GM10248 (cell line): ENCODE results near the gene AMBP.

Source experiments
- CTCF ChIA-PET: fragments of 300-600 bp; sonication (Branson Sonifier 250); formaldehyde crosslinking; extraction: SDS; loops from one replicate; lab custom pipeline; 2021; ENCODE audit warnings: antibody characterized with exemption; lab: Yijun Ruan, JAX
- POLR2A ChIA-PET: fragments of 350-650 bp; sonication (Branson Sonifier 250); formaldehyde crosslinking; extraction: SDS; loops from one replicate; lab custom pipeline; 2020; ENCODE audit warnings: antibody characterized with exemption; lab: Yijun Ruan, JAX
- DNase-seq: peaks from one replicate; pipeline ENCODE4 v3.0.0; 2012; ENCODE audit errors: extremely low spot score
- CTCF ChIP-seq: IDR thresholded peaks from 2 replicates; pipeline ENCODE4 v1.5.1; 2012; ENCODE audit warnings: mild to moderate bottlenecking, low read depth; ENCODE audit errors: extremely low read depth, missing control alignments, control extremely low read depth

The AMBP gene

GRCh38 chr9:114117996-114118830 is 40.1 kb upstream of the AMBP start:
- ChIA-PET POLR2A (interaction anchor here (0.6 kb wide), 1 partner anchor 152 kb away, joined by 4 read pairs; no protein-coding TSS in a partner anchor), CTCF (interaction anchor here (2.5 kb wide), 1 partner anchor 10 kb away, joined by 7 read pairs; no protein-coding TSS in a partner anchor)
- no peak for DNase-seq
- no peak for TF ChIP-seq CTCF

- no peak for DNase-seq
- ChIA-PET CTCF (interaction anchor here (2.5 kb wide), 1 partner anchor 10 kb away, joined by 7 read pairs; no protein-coding TSS in a partner anchor), POLR2A (interaction anchor here (0.6 kb wide), 1 partner anchor 152 kb away, joined by 4 read pairs; no protein-coding TSS in a partner anchor)
- no peak for TF ChIP-seq CTCF
These were observed 39.5 kb upstream of the AMBP start for GRCh38 chr9:114117614-114117995.

- ChIA-PET CTCF (interaction anchor here (2.5 kb wide), 1 partner anchor 8 kb away, joined by 7 read pairs; no protein-coding TSS in a partner anchor), POLR2A (no interaction called here)
- DNase-seq, result no peak
- no peak for TF ChIP-seq CTCF
These were observed 38.1 kb upstream of the AMBP start for GRCh38 chr9:114116126-114116747.

GRCh38 chr9:114115654-114116125 is 37.6 kb upstream of the AMBP start:
- TF ChIP-seq CTCF, result no peak
- POLR2A ChIA-PET, result no interaction called here
- DNase-seq, result no peak
- CTCF ChIA-PET, result interaction anchor here (2.5 kb wide), 1 partner anchor 8 kb away, joined by 7 read pairs; no protein-coding TSS in a partner anchor

- no peak for TF ChIP-seq CTCF
- POLR2A ChIA-PET, result no interaction called here
These were observed 36.3 kb upstream of the AMBP start for GRCh38 chr9:114114364-114114763.

More at GRCh38 chr9:114114364-114114763, 36.3 kb upstream of the AMBP start:
- DNase-seq, result no peak
- CTCF ChIA-PET, result no interaction called here
